HUES64 (cell line): ENCODE results near the gene TMEM98.
"Not testable (repeated sequence)": the region's sequence is repeated elsewhere in the genome, so short reads cannot be mapped to it uniquely, and the experiment has no call there.

Experiments used
- H3K27ac ChIP-seq: 2 replicates; pipeline ENCODE4 v1.7.0; 2013; ENCODE audit warnings: low read depth, low read length, inconsistent platforms
- H3K27me3 ChIP-seq: 2 replicates; pipeline ENCODE4 v1.6.1; 2013; ENCODE audit warnings: mild to moderate bottlenecking, low read length; ENCODE audit not compliant: insufficient read depth
- H3K36me3 ChIP-seq: 2 replicates; pipeline ENCODE4 v1.6.1; 2013; ENCODE audit warnings: mild to moderate bottlenecking, low read length; ENCODE audit not compliant: insufficient read depth
- H3K4me1 ChIP-seq: 2 replicates; pipeline ENCODE4 v1.6.1; 2013; ENCODE audit warnings: mild to moderate bottlenecking, low read length, moderate library complexity; ENCODE audit not compliant: insufficient read depth
- H3K4me3 ChIP-seq: 2 replicates; pipeline ENCODE4 v1.5.1; 2013; ENCODE audit warnings: mild to moderate bottlenecking, low read length, moderate library complexity
- H3K9ac ChIP-seq: 2 replicates; pipeline ENCODE4 v1.6.1; 2013; ENCODE audit warnings: mild to moderate bottlenecking, low read depth, low read length
- H3K9me3 ChIP-seq: 2 replicates; pipeline ENCODE4 v1.6.1; 2013; ENCODE audit warnings: low read depth, low read length; ENCODE audit not compliant: insufficient read depth
- WGBS: fragments of 150-250, 120-280 bp; methylation state at CpG from one replicate; pipeline ENCODE4 v1.1.7; 2013; ENCODE audit warnings: missing lambda C conversion rate; 5-methylcytosine and 5-hydroxymethylcytosine counted together

Gene TMEM98

GRCh38 chr17:32958418-32958817 lies 30.5 kb downstream of the TMEM98 start:
- Histone ChIP-seq H3K4me1 (no peaks in the 10 kb centered on the region), H3K9ac (no peak overlapping the region), H3K27ac (no peak overlapping the region), H3K9me3 (no peaks in the 10 kb centered on the region), H3K27me3 (no peaks in the 10 kb centered on the region), H3K36me3 (no peaks in the 10 kb centered on the region), H3K4me3 (no peak overlapping the region)
- whole genome bisulfite sequencing = 43% methylated on average over 2 of the region's 2 CpGs

- Histone ChIP-seq H3K27me3 (no peaks in the 10 kb centered on the region), H3K36me3 (no peaks in the 10 kb centered on the region), H3K4me3 (no peak overlapping the region), H3K9ac (no peak overlapping the region), H3K9me3 (no peaks in the 10 kb centered on the region), H3K27ac (no peak overlapping the region), H3K4me1 (no peaks in the 10 kb centered on the region)
- whole genome bisulfite sequencing = 74% methylated on average over 2 of the region's 2 CpGs
Observed at GRCh38 chr17:32960815-32961214, 32.9 kb downstream of the TMEM98 start.

- H3K27me3 ChIP-seq = no peaks in the 10 kb centered on the region
- no peaks in the 10 kb centered on the region for H3K4me1 ChIP-seq
- H3K27ac ChIP-seq = no peak overlapping the region
- H3K4me3 ChIP-seq = no peak overlapping the region
- no peaks in the 10 kb centered on the region for H3K36me3 ChIP-seq
- no peak overlapping the region for H3K9ac ChIP-seq
- WGBS = 85% methylated on average over 3 of the region's 3 CpGs
- H3K9me3 ChIP-seq = no peaks in the 10 kb centered on the region
Observed at GRCh38 chr17:32962320-32962711, 34.4 kb downstream of the TMEM98 start.

GRCh38 chr17:32964541-32964940 lies 36.6 kb downstream of the TMEM98 start:
- Histone ChIP-seq H3K27me3 (no peaks in the 10 kb centered on the region), H3K27ac (no peak overlapping the region), H3K36me3 (no peaks in the 10 kb centered on the region), H3K9ac (no peak overlapping the region), H3K9me3 (no peaks in the 10 kb centered on the region), H3K4me1 (no peaks in the 10 kb centered on the region), H3K4me3 (no peak overlapping the region)
- WGBS = 85% methylated on average over 11 of the region's 11 CpGs

GRCh38 chr17:32969231-32969630 lies 41.3 kb downstream of the TMEM98 start:
- not testable (repeated sequence) for H3K9me3 ChIP-seq, H3K9ac ChIP-seq, H3K36me3 ChIP-seq, H3K27ac ChIP-seq, H3K4me1 ChIP-seq, H3K4me3 ChIP-seq, H3K27me3 ChIP-seq
- 91% methylated on average over 4 of the region's 4 CpGs for WGBS

GRCh38 chr17:32970281-32970680 lies 42.3 kb downstream of the TMEM98 start:
- H3K4me3 ChIP-seq = no peak overlapping the region
- H3K36me3 ChIP-seq = no peaks in the 10 kb centered on the region
- 84% methylated on average over 3 of the region's 3 CpGs for WGBS
- no peaks in the 10 kb centered on the region for H3K9me3 ChIP-seq
- no peak overlapping the region for H3K27ac ChIP-seq
- H3K9ac ChIP-seq = no peak overlapping the region
- no peaks in the 10 kb centered on the region for H3K4me1 ChIP-seq
- H3K27me3 ChIP-seq = no peaks in the 10 kb centered on the region

GRCh38 chr17:32971171-32971570 lies 43.2 kb downstream of the TMEM98 start:
- 88% methylated on average over 1 of the region's 1 CpG for WGBS
- Histone ChIP-seq H3K36me3 (no peaks in the 10 kb centered on the region), H3K4me3 (no peak overlapping the region), H3K4me1 (no peaks in the 10 kb centered on the region), H3K27me3 (no peaks in the 10 kb centered on the region), H3K9ac (no peak overlapping the region), H3K9me3 (no peaks in the 10 kb centered on the region), H3K27ac (no peak overlapping the region)

- 72% methylated on average over 4 of the region's 4 CpGs for WGBS
- Histone ChIP-seq H3K36me3 (no peaks in the 10 kb centered on the region), H3K27me3 (no peaks in the 10 kb centered on the region), H3K4me3 (no peak overlapping the region), H3K27ac (no peak overlapping the region), H3K9me3 (peaks cover 4% of the 10 kb centered on the region; the same call in 1 of the 2 replicates), H3K4me1 (no peaks in the 10 kb centered on the region), H3K9ac (no peak overlapping the region)
Observed at GRCh38 chr17:32976131-32976530, 48.2 kb downstream of the TMEM98 start.

GRCh38 chr17:32976605-32977004 lies 48.7 kb downstream of the TMEM98 start:
- H3K4me3 ChIP-seq = no peak overlapping the region
- H3K4me1 ChIP-seq = no peaks in the 10 kb centered on the region
- no peaks in the 10 kb centered on the region for H3K27me3 ChIP-seq
- WGBS = 89% methylated on average over 1 of the region's 1 CpG
- peaks cover 8% of the 10 kb centered on the region for H3K9me3 ChIP-seq
- no peaks in the 10 kb centered on the region for H3K36me3 ChIP-seq
- no peak overlapping the region for H3K9ac ChIP-seq
- no peak overlapping the region for H3K27ac ChIP-seq

GRCh38 chr17:32980230-32980629 lies 52.3 kb downstream of the TMEM98 start:
- Histone ChIP-seq H3K9me3 (peaks cover 9% of the 10 kb centered on the region), H3K27me3 (no peaks in the 10 kb centered on the region), H3K27ac (no peak overlapping the region), H3K4me3 (no peak overlapping the region), H3K36me3 (no peaks in the 10 kb centered on the region), H3K9ac (no peak overlapping the region), H3K4me1 (no peaks in the 10 kb centered on the region)
- WGBS = 67% methylated on average over 1 of the region's 2 CpGs

- not testable (repeated sequence) for H3K27ac ChIP-seq, H3K9ac ChIP-seq, H3K9me3 ChIP-seq, H3K36me3 ChIP-seq, H3K27me3 ChIP-seq, H3K4me1 ChIP-seq, H3K4me3 ChIP-seq
- WGBS = 90% methylated on average over 3 of the region's 3 CpGs
Observed at GRCh38 chr17:32981611-32982010, 53.7 kb downstream of the TMEM98 start.

GRCh38 chr17:32985050-32985756 lies 57.2 kb downstream of the TMEM98 start:
- 97% methylated on average over 4 of the region's 4 CpGs for WGBS
- Histone ChIP-seq H3K27ac (no peak overlapping the region), H3K36me3 (no peaks in the 10 kb centered on the region), H3K27me3 (no peaks in the 10 kb centered on the region), H3K9me3 (peaks cover 13% of the 10 kb centered on the region), H3K4me3 (no peak overlapping the region), H3K4me1 (no peaks in the 10 kb centered on the region), H3K9ac (no peak overlapping the region)
